Measurements from ENCODE around the gene PKM.

Gene PKM

DNA sequence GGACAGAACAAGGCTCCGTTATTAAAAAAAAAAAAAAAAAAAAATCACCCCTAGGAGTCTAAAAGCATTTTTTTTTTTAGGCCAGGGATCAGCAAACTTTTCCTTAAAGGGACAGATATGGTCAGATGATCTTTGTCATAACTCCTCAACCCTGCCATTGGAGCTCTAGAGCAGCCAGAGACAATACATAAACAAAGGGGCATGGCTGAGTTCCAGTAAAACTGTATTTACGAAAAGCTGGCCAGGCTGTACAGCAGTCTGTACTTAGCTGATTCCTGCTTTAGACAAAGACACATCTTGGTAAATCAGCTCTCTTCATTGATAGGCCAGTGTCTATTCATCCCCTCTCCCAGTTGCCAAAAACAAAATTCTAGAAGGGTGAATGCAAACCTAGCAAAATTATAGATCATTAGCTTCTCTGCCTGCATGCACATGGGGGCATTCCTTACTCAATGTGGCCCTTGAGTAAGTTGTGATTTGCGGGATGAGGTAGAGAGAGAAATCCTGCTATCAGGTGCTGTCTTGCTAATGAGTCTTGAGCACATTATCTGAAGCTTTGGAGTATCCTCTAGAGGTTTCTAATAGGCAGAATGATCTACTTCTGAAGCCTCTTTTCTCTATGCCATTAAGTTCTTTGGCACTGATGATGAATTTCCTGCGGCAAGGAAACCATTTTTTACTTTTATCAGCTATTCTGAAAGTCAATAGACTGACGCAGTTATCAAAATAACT, 77.6 kb downstream of the PKM start:
- Histone ChIP-seq H3K4me3 (IDR thresholded peaks at IDR 0.05; ENCODE audit: insufficient read depth, low read depth, low read length) (no peak overlapping the region), H3K4me1 (ENCODE audit: low read depth, poor library complexity, severe bottlenecking) (no peaks in the 10 kb centered on the region), H3K27ac (no peak overlapping the region), H4K20me1 (ENCODE audit: insufficient read depth) (no peaks in the 10 kb centered on the region), H3K27me3 (ENCODE audit: insufficient read depth, low read depth) (no peaks in the 10 kb centered on the region), H2AFZ (ENCODE audit: low read depth) (no peak overlapping the region), H3K9ac (no peak overlapping the region), H3K36me3 (ENCODE audit: insufficient read depth) (no peaks in the 10 kb centered on the region), H3K4me2 (no peak overlapping the region), H3K79me2 (ENCODE audit: insufficient read depth, low read depth) (no peaks in the 10 kb centered on the region)
- no peak for TF ChIP-seq CTCF (conservative IDR thresholded peaks at IDR 0.05; ENCODE audit: low read depth, low read length)

All from KMS-11 (cell line).